GM21423 (cell line): ENCODE measurements around the gene CEP63.

Source experiments
- ATAC-seq: cut with Tn5 transposase; IDR thresholded peaks from one replicate; pipeline ENCODE4 v1.9.1; 2021; ENCODE audit warnings: mild to moderate bottlenecking, moderate library complexity; ENCODE audit not compliant: unreplicated experiment

Gene CEP63

DNA sequence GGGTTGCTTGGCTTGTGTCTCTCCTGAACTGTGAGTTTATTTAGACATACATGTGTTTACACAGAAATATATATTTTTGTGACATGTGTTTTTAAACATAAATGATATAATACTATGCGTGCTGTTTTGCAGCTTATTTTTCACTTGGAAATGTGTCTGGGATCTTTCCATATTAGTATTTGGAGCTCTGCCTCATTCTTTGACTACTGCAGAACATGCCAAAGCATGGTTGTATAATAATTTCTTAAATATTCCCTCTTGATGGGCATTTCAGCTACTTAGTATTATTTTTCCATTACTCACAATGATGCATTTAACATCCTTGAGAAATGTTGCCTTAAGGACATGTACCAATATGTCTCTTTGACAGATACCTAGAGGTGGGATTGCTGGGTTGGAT is 19.5 kb upstream of the CEP63 start:
- ATAC-seq = no peak

DNA sequence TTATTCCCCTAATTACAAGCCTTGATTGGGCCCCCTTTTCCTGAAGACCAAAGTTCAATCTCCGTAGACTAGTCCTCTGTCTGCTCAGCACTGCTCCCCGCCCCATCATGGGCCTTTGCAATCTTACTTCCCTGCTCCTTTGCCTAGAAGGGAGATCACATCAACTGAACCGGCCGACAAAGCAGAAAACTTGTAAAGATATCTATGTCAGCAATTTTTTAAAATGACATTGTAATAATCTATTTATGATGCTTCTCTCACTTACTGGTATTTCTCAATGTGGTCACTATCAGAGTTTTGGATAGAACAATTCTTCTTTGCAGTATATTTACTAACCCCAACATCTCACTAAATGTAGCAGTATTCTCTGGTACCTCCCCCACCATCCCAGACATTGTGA is 17.3 kb upstream of the CEP63 start:
- no peak for ATAC-seq

DNA sequence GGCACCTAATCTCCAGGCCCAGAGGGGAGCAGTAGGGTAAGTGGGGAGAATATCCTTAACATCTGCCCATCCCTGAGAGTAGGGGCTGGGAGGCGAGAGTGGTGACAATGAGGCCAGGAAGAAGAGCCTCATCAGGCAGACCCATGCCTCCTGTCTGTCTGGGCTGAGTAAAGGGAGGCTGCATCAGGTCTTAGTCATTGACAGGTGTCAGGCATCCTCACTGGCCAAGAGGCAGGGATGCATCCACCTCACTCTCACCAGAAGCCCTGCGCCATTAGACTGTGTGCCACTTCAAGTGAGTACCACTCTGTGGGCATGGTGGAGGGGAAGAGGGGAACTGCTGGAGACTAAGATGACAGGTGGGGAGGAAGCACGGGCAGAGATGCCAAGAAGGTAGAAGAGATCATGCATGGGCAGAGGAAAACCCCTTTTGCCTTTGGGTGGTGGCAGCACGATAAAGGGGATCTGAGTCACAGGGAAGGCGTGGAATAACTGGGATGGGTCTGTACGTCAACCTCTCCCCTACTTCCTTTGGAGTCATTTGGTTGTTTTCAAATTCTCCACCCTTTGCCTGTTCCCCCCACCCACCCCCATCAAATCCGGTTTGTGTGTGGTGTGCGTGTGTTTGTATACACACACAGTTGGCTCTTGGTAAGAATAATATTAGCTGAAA is 14.2 kb upstream of the CEP63 start:
- ATAC-seq = no peak

DNA sequence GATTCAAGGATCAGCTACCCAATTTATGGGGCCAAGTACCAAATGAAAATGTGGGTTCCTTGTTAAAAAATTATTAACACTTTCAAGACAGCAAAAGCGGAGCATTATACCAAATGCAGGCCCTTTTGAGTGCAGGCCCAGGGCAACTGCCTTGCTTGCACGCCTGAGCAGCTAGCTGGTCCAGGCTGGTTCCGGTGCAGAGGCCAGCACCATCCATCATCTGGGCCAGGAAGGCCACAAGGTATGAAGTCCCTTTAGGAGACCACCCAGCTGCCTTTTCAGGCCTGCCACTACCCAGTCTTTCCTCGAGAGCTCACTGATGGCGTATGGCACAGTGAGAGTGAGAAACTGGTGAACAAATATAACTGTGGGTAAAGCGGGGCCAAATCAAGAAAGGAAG is 13.0 kb upstream of the CEP63 start:
- ATAC-seq = no peak

DNA sequence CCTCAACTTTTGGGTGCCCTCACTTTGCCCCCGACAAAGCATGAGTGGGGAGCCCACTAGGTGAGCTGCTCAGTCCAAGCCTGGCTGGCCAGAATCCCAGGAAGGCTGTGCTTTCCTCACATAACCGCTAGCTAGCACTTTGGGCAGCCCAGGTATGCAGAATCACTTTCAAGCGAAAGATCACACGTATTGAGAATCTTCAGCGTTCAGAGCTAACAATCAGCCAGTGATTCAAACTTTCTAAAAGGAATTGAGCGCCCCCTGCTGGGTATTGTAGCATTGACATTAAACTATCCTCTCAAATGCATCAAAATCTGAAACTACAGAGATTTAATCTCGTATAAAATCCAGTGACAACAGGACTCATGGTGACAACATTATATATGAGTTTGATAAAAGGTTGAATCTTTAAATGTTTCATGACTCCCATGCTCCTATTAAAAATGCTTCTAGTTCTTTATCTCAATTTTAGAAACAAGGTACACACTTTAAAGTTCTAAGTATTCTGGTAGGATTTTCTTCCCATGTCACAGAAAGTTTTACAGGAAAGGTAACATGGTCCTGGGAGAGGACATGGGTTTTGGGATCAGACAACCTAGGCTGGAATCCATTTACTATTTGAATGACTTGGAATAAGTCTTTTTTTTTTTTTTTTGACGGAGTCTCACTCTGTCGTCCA is 11.8 kb upstream of the CEP63 start:
- no peak for ATAC-seq

DNA sequence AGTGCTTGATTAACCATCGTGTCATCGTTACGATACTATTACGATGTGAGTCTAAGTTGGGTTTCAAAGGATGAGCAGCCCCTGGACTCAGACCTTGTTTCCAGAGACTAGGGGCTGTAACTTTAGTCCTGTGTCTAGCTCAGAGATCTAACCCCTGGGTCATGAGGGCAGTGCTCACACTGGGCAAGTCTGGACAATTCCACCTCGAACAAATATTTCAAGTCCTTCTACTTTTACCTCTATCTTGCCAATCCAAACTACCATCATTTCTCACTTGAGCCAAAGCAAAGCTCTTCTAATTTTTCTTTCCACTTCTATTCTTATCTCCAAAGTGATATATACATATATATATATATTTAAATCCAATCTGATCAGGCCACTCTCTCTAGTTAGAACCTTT is 10.9 kb upstream of the CEP63 start:
- ATAC-seq = no peak

DNA sequence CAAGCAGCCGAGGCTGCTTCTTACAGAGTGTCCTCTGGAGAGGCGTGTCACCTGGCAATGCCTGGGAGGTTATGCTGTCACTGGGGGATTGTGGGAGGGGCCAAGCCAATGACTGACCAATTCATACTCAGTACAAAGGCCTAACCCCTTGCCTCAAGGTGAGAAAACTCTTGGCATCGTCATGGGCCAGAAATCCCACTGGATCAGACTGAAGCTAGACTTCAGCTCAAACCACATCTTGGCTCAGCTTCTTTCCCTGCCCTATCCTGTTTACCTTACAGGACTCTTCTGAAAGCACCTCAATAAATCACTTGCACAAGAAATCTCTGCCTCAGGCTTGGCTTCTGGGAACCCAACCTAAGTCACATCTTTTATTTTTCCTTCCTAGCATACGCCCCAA is 9.6 kb upstream of the CEP63 start:
- no peak for ATAC-seq

DNA sequence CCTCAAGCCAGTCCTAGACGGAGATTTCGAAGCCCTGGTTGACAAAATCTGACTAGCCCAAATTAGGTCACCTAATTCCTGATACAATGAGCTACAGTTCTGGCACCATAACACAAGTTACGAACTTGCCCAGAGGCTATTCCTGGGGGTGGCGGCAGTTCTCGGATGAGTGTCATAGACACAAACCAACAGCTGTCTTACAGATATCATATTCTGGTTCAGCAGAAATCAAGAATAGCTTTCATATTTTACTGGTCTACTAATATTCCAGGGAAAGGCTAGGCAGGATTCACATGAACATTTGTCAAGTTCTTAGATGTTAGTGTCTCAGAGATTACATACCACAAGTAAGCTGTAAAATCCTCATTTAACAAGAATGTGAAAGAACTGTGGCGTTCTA is 8.9 kb upstream of the CEP63 start:
- ATAC-seq = no peak

DNA sequence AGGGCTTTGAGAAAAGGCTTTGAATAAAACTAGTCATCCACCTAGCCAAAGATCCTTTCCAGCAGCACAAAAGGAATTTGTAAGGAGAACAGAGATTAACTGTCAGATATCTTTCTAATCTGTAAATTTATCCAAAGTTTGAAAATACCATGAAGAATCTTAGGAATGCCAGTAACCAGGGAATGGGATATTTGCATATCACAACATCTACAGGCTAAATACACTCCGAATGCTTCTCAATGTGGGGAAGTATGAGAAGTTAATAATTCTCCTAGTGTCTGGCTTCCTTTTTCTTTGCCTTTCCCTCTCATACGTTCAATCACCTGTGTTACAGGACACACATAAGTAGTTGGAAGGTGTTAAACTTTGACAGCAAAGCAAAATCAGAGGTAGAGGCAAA is 7.9 kb upstream of the CEP63 start:
- ATAC-seq = no peak

DNA sequence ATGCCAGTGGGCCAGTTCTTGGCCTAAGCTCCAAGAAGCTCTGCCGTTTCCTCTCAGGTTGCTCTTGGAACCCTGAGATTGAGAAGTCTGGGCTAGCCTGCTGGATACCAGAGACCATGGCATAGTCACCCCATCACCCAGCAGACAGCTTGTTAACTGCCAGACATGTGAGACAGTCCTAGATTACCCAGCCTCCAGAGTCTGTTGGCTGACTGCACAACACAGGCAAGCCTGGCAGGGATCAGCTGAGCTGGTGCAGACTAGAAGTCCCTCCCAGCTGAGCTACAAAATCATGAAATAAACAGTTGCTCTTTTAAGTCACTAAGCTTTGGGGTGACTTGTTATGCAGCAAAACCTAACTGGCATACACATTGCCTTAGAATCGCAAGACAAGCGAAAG is 5.3 kb upstream of the CEP63 start:
- no peak for ATAC-seq

DNA sequence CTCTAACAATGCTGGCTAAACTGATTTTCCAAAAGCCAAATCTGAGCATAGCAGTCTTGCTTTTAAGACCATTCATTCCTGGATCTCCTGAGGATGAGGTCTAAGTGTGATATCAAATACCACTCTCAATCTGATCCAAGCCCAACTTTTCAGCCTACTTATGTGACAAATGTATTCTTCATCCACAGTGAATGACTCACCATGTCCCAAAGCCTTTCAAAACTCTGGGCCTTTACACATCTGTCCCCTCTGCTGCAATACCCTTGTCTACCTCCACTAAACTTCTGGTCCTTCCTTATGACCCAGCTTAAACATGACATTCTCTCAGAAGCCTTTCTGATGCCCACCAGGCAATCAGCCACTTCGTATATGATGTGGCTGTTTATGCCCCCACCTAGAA is 4.7 kb upstream of the CEP63 start:
- ATAC-seq = no peak

DNA sequence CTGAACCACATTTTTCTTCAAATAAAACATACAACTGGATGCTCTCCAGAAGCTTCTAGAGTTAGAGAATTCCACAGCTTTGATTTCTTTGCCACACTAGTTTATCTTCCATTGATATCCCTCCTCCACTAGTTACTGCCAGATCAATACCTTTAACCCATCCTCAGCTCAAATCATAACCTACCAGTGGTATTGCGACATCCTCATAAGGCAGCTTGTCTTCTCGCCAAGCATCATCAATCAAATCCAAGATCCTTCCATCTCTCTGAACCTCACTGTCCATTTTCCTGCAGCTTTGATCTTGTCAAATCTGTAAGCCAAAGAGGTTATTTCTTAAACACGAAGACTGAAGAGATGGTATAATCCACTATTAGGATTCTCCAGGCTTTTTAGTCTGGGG is 3.2 kb upstream of the CEP63 start:
- ATAC-seq = no peak

DNA sequence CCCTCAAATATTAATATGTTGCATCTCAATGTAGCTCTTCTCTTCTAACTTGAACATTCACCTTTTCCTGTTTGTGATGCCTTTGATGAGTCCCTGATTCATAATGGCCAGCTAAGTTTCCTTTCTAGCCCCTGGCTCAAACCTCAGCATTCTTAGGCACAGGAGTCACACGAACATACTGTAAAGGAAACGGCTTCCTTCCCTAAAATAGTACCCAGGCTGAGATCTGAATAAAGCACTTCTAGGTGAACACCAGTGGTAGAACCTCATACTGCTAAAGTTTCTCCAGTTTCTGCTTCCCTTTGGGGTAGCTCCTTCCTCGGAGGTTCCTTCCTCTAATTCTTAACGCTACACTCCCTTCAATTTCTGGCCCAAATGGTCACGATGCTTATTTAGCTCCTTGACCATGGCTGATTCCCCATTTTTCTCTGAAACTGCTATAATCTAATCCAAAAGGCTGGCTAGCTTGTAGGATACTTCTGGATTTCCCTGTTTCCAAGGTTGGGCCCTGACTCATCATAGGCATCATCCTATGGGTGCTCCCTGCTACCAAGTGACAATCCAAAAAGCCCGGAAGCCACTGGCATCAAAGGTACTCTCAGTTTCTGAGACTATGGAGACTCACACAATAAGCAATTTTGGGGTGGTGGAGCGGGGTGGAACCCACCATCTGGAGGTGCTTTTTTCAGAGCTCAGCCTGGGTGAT is 2.5 kb upstream of the CEP63 start:
- ATAC-seq = no peak

DNA sequence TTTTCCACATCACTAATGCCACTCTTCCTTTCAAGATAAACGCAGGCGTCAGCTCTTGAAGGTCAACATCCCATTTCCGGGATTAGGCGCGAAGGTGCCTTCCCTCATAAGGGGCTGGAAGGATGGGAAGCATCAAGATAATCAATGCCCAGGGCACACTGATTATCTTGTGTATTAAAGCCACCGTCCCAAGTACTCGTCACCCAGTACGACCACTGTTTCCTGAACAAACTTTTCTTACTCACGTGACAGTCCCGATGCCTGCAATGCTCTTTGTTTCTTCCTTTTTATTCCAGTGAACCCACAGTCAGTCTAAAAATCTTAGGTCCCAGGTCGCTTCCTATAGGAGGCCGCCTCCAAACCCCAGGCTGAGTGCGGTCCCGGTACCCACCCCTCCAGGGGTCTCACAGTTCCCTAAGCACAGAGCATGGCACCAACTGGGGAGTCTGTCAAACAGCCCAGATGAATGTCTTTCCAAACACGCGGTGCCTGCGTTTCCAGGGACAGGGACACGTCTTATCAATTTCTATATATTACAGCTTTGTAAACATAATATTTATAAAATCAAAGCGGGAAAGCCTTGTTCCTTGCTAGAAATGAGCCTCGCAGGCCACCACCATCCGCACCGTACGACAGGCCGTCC is 661 bp upstream of the CEP63 start:
- ATAC-seq = peak; percentile 10

DNA sequence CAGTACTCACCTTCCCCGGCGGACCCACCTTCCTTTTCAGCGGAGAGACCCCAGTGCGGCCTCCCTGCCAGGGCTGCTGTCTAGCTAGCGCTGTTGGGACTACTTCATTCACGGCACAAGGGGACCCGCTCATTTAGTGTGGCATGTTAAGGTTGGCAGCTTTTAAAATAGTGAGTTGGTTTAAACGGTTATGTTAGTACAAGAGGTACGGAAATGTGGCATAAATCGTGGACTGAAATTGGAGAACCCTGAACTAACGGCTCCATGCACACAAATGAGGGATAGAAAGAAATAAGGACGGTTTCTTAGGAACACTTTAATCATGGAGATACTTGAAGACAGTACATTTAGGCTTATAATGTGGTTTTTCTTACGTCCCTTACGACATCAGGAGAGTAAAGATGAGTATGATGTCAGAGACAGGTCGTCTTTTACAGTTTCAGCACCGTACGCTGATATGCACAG is 752 bp downstream of the CEP63 start:
- ATAC-seq = no peak

DNA sequence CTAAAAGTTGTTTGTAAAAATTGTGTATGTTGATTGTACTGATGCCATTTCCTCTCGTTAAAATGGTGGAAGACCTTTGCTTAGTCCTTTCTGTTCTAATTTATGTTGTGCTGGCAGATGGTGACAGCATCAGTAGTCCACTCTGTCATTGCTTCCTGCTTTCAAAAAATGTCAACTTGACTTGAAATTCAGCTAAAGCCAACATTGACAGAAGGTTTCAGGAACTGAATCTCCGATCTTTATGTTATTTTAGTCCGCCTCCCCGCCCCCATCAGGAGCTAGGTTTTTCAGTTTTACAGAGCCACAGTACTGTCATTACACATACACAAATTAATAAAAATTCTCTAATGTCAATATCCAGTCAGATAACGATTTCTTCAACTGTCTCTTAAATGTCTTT is 1.5 kb downstream of the CEP63 start:
- no peak for ATAC-seq

DNA sequence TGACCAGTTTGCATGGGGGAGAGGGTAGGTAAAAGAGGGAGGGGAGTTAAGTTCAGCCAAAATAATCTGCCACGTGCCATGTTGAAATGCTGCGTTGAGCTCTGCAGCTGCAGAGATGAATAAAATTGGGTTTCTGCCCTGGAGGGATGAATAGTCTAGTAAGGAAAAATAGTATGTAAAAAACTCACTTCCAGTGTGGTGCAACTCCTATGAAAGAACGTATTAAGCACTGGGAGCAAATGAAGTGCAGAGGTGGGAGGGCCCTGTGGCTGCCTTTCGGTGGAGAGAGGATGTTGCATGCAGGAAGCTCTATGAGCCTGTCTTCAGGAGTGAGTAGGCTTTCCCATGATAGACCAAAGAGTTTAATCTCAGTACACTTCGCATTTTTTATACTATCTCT is 8.6 kb downstream of the CEP63 start:
- ATAC-seq = no peak

DNA sequence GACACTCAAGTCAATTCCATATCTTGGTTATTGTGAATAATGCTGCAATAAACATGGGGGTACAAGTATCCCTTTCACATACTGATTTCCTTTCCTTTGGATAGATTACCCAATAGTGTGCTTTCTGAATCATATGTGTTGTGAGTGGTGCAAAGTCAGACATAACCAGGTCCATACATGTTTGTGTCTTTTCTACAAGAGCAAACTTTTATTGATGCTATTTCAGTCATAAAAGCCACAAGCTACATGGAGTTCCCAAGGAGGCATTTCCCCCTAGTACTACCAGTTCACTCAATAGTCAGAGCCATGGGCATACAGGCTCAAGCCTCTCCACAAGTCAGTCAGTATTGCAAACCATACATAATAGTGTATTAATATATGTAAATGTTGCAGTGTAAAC is 10.1 kb downstream of the CEP63 start:
- ATAC-seq = no peak

DNA sequence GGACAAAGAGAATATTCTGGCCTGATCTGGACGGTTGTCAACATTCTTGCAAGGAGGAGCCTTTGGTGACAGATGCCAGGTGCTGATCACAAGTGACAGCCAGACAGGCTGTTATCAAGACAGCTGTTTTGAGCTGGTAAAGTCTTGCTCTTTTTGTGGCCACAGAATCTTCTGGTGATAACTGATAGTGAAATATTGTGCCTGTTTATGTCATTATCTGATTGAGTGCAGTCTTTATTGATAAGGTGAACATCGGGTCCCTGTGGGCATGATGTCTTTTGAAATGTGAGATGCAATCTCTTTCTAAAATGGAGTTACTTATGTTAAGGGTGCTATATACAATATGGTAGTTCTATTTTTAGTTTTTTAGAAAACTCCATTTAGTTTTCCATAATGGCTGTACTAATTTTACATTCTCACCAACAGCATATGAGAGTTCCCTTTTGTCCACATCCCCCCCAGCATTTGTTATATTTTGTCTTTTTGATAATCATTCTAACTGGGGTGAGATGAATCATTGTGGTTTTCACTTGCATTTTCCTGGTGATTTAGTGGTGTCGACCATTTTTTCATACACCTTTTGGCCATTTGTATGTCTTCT is 10.7 kb downstream of the CEP63 start:
- ATAC-seq = no peak

DNA sequence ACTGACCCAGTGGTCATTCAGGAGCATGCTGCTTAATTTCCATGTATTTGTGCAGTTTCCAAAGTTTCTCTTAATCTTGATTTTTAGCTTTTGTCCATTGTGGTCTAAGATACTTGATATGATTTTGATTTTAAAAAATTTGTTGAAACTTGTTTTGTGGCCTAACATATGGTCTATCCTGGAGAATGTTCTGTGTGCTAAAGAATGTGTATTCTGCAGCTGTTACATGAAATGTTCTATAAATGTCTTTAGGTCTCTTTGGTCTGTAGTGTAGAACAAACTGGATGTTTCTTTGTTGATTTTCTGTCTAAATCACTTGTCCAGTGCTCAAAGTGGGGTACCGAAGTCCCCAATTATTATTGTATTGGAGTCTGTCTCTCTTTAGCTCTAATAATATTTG is 17.4 kb downstream of the CEP63 start:
- ATAC-seq = no peak

DNA sequence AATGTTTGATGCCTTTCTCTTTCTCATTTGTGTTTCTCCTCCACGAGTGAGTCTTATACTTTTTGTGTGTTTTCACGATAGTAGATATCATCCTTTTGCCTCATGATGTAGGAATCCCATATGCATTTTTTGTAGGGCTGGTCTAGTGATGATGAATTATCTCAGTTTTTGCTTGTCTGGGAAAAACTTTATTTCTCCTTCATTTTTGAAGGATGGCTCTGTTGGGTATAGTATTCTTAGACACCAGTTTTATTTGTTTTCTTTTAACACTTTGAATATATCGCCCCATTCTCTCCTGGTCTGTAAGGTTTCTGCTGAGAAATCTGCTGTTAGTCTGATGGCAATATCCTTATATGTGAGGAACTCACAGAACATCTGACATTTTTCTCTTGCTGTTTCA is 18.3 kb downstream of the CEP63 start:
- no peak for ATAC-seq
